Panc1 (cell line): Measurements from ENCODE around the gene AHSA1.

Source experiments
- CTCF ChIP-seq: fragments of 450-650 bp; IDR thresholded peaks from 2 replicates; pipeline ENCODE4 v1.5.1; 2017; ENCODE audit warnings: mild to moderate bottlenecking
- POLR2AphosphoS5 ChIP-seq: IDR thresholded peaks from 2 replicates; pipeline ENCODE4 v1.6.1; 2012; ENCODE audit warnings: mild to moderate bottlenecking, low read depth, low read length, moderate library complexity
- REST ChIP-seq, 2 experiments: IDR thresholded peaks; 2 replicates each; pipeline ENCODE4 v1.6.1; 2011 to 2012; ENCODE audit warnings: low read depth in 2 of 2, control low read depth in 1 of 2, low read length in 1 of 2, mild to moderate bottlenecking in 1 of 2, moderate library complexity in 1 of 2; ENCODE audit not compliant: insufficient read depth in 1 of 2
- SIN3A ChIP-seq: IDR thresholded peaks from 2 replicates; pipeline ENCODE4 v1.6.1; 2012; ENCODE audit warnings: low read depth, mild to moderate bottlenecking, low read length, moderate library complexity, borderline replicate concordance; ENCODE audit not compliant: insufficient read depth

DNA sequence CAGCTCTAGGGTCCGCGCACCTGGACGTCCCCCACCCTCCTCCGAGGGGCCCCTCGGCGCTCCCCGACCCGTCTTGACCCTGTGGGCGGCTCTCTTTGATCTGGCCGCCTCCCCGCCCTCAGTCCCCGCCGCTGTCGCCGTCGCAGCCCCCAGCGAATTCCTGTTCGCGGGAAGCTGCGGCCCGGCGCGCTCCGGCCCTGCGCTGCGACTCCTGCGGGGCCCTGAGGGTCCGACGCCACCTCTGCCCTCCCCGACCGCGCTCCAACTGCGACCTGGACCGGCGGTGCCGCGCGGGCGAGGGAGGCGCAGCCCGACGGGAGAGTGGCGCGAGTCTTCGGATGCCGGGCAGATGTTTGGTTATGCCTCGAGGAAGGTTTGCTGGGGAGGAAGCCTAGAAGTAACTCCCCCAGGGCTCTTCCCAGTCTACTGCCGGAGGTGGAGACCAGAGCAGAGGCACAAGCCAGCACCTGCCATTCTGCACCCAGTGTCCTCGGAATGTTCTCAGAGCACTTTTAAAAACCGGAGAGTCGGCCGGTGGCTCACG, 41.2 kb downstream of the AHSA1 start:
- no peak for TF ChIP-seq POLR2AphosphoS5
- no peak for TF ChIP-seq CTCF
- TF ChIP-seq SIN3A, result no peak
- no peak for TF ChIP-seq REST (IDR thresholded peaks at IDR 0.05; ENCODE audit: insufficient read depth in 1 of 2, low read depth in 2 of 2, low read length in 1 of 2)
